CD4-positive, alpha-beta T cell treated with Interleukin-6 for 4 hours (primary cell): ENCODE results near the gene TMEM184A.

Experiments used
- DNase-seq: peaks from one replicate; pipeline ENCODE4 v3.0.0-alpha.2; 2020; ENCODE audit warnings: mixed read lengths

TMEM184A gene

GRCh38 chr7:1499367-1500029, 56.5 kb downstream of the TMEM184A start:
- DNase-seq: no peak

GRCh38 chr7:1498370-1499305, 57.4 kb downstream of the TMEM184A start:
- no peak for DNase-seq

- no peak for DNase-seq
Measured at GRCh38 chr7:1497293-1497927, 58.6 kb downstream of the TMEM184A start.

GRCh38 chr7:1496531-1497292, 59.3 kb downstream of the TMEM184A start:
- no peak for DNase-seq

GRCh38 chr7:1495564-1496242, 60.3 kb downstream of the TMEM184A start:
- DNase-seq: no peak

GRCh38 chr7:1494866-1495563, 61.0 kb downstream of the TMEM184A start:
- DNase-seq: no peak

GRCh38 chr7:1494447-1494846, 61.6 kb downstream of the TMEM184A start:
- no peak for DNase-seq

GRCh38 chr7:1493571-1493970, 62.4 kb downstream of the TMEM184A start:
- DNase-seq: no peak

- no peak for DNase-seq
Measured at GRCh38 chr7:1493129-1493528, 62.9 kb downstream of the TMEM184A start.

- DNase-seq: no peak
Measured at GRCh38 chr7:1492640-1493039, 63.4 kb downstream of the TMEM184A start.
